MG63 (cell line): ENCODE measurements around the gene TASP1. TPM values are rescaled to one million over a fixed set of nuclear protein-coding genes. Genes with fewer than 3 reads are reported as not detected.
"Not testable (repeated sequence)": the region's sequence is repeated elsewhere in the genome, so short reads cannot be mapped to it uniquely, and the experiment has no call there.

Experiments used
- DNase-seq: peaks from one replicate; pipeline ENCODE4 v3.0.0-alpha.2; 2020
- H3K27me3 ChIP-seq: fragments of 250-450 bp; sonication (Bioruptor Pico); 2 replicates; pipeline ENCODE4 v1.5.1; 2020; ENCODE audit warnings: mild to moderate bottlenecking, moderate library complexity
- H3K36me3 ChIP-seq: fragments of 250-450 bp; sonication (Bioruptor Pico); 2 replicates; pipeline ENCODE4 v1.5.1; 2020; ENCODE audit warnings: mild to moderate bottlenecking, moderate library complexity
- H3K4me3 ChIP-seq: fragments of 250-450 bp; sonication (Bioruptor Pico); 2 replicates; pipeline ENCODE4 v1.5.1; 2020; ENCODE audit warnings: mild to moderate bottlenecking, moderate library complexity
- H3K9me3 ChIP-seq: fragments of 250-450 bp; sonication (Bioruptor Pico); 2 replicates; pipeline ENCODE4 v1.5.1; 2020; ENCODE audit warnings: mild to moderate bottlenecking, moderate library complexity
- total RNA-seq: library from RNA; depleted of rRNA; stranded (reverse); fragments of >200 nt; shearing (Covaris generic); gene quantifications from 2 replicates; pipeline ENCODE4 v1.2.3, GENCODE V29; 2014; ENCODE audit warnings: low replicate concordance

Gene TASP1
- total RNA-seq, 1 experiment from 2014 or later, result 8.3 TPM

DNA sequence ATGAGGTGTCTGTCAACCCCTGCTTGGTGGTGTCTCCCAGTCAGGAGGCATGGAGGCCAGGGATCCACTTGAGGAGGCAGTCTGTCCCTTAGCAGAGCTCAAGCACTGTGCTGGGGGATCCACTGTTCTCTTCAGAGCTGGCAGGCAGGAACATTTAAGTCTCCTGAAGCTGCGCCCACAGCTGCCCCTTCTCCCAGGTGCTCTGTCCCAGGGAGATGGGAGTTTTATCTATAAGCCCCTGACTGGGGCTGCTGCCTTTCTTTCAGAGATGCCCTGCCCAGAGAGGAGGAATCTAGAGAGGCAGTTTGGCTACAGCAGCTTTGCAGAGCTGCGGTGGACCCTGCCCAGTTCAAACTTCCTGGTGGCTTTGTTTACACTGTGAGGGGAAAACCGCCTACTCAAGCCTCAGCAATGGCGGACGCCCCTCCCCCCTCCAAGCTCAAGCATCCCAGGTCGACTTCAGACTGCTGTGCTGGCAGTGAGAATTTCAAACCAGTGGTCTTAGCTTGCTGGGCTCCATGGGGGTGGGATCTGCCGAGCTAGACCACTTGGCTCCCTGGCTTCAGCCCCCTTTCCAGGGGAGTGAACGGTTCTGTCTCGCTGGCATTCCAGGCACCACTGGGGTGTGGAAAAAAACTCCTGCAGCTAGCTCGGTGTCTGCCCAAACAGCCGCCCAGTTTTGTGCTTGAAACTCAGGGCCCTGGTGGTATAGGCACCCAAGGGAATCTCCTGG is 258.1 kb downstream of the TASP1 start:
- H3K27me3 ChIP-seq, H3K4me3 ChIP-seq, DNase-seq, H3K36me3 ChIP-seq: not testable (repeated sequence)
- peaks cover 22% of the 10 kb centered on the region for H3K9me3 ChIP-seq

DNA sequence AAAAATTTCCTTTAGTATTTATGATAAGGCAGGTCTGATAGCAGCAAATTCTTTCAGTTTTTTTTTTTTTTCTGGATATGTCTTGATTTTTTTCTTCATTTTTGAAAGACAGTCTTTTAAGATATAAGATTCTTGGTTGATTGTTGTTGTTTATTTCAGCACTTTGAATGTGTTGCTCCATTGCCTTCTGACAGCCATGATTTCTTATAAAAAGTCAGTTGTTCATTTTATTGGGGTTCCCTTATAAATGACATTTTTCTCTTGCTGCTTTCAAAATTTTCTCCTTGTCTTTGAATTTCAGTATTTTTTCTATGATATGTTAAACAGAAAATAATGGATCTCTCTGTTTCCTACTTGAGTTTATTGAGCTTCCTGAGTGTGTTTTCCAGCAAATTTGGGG is 265.3 kb downstream of the TASP1 start:
- Histone ChIP-seq H3K36me3 (no peaks in the 10 kb centered on the region), H3K4me3 (no peak overlapping the region), H3K9me3 (peaks cover 21% of the 10 kb centered on the region), H3K27me3 (no peaks in the 10 kb centered on the region)
- no peak for DNase-seq

DNA sequence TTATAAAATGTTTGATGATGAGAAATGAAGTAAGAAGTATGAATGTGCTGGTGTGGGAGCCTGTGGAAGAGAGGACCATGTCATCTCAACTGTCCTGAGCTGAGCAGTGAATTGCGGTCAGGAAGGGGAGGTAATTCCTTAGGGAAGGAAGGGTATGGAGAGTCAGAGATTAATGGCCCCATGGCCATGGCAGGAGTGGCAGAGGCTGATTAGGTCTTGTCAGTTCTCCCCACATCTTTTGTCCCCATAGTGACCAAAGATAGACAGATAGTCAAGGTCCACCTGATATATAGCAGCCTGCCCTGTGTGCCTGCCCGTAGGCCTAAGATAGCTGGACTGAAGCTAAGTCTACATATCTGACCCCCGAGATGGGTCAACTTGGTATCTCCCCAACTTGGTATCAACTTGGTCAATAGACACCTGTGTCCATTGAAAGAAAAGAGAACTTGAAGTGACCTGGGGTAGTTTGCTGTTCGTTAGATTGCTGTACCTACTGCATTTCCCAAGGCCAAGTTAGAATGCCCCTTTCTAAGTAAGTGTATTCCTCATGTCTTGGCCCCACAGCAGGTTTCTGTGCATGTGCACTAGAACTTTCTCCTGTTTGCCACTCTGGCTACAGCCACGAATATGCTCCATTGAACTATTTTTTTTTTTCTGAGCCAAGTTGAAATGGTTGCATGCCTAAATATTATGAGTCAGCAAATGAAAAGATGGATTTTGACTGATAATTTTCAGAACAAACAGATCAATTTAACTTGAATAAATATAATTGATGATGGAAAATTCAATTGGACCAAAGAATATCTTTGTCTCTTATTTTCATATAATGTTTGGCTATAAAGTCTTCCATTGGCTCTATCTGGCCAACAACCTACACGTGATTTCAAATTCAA is 274.2 kb downstream of the TASP1 start:
- Histone ChIP-seq H3K4me3 (no peak overlapping the region), H3K9me3 (no peaks in the 10 kb centered on the region), H3K36me3 (no peaks in the 10 kb centered on the region), H3K27me3 (no peaks in the 10 kb centered on the region)
- DNase-seq, result no peak

DNA sequence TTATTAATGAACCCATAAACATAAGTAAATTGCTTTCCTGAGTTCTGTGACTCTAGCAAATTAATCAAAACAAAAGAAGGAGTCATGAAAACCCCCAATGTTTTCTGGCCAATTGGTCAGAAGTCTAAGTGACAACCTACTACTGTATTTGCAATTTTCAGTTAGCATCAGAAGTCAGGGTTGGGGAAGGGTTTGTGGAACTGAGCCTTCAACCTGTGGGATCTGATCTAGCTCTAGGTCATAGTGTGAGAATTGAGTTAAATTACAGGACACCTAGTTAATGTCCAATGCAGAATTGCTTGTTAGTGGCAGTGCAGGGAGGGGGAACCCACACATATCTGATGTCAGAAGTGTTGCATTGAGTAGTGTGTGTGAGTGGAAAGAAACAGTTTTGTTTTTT is 275.3 kb downstream of the TASP1 start:
- Histone ChIP-seq H3K4me3 (no peak overlapping the region), H3K9me3 (no peaks in the 10 kb centered on the region), H3K27me3 (no peaks in the 10 kb centered on the region), H3K36me3 (no peaks in the 10 kb centered on the region)
- DNase-seq, result no peak

DNA sequence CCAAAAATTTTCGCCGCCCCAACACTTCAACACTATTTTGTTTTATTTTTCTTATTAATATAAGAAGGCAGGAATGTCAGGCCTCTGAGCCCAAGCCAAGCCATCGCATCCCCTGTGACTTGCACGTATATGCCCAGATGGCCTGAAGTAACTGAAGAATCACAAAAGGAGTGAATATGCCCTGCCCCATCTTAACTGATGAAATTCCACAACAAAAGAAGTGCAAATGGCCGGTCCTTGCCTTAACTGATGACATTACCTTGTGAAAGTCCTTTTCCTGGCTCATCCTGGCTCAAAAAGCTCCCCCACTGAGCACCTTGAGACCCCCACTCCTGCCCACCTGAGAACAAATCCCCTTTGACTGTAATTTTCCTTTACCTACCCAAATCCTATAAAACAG is 276.6 kb downstream of the TASP1 start:
- not testable (repeated sequence) for H3K9me3 ChIP-seq, H3K4me3 ChIP-seq, H3K27me3 ChIP-seq, H3K36me3 ChIP-seq, DNase-seq

DNA sequence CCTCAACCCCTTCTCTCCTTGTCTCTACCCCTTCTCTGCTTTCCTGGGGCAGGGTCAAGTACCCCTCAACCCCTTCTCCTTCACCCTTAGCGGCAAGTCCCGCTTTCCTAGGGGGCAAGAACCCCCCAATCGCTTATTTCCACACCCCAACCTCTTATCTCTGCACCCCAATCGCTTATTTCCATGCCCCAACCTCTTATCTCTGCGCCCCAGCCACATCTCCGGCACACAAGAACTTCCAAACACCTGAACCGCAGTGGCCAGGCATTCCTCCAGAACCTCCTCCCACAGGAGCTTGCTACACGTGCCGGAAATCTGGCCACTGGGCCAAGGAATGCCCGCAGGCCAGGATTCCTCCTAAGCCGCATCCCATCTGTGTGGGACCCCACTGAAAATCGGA is 279.8 kb downstream of the TASP1 start:
- H3K9me3 ChIP-seq, H3K4me3 ChIP-seq, H3K27me3 ChIP-seq, H3K36me3 ChIP-seq, DNase-seq: not testable (repeated sequence)

DNA sequence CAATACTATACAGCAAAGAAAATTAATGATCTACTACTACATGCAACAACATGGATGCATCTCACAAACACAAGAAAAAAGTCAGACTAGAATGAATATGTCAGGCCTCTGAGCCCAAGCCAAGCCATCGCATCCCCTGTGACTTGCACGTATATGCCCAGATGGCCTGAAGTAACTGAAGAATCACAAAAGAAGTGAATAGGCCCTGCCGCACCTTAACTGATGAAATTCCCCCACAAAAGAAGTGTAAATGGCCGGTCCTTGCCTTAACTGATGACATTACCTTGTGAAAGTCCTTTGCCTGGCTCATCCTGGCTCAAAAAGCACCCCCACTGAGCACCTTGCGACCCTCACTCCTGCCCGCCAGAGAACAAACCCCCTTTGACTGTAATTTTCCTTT is 280.9 kb downstream of the TASP1 start:
- not testable (repeated sequence) for H3K9me3 ChIP-seq, H3K27me3 ChIP-seq, H3K36me3 ChIP-seq, DNase-seq, H3K4me3 ChIP-seq

DNA sequence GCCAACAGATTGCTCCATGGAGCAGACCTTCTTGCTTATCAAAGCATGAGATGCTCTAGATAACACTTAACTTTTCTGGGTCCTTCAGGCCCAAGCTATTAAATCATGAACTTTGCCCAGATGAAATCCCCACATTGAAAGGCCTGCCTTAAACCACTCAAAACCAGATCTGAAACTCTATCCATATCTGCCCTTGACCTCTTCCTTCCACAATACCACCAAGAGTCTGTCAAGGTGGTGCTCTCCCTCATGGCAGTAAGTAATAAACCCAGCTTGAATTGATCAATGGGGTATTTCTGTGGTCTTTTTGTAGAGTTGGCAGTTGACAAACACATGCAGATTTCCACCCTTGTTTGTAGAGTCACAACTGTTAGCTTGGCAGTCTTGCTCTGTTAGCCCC is 282.1 kb downstream of the TASP1 start:
- Histone ChIP-seq H3K27me3 (no peaks in the 10 kb centered on the region), H3K9me3 (no peaks in the 10 kb centered on the region), H3K36me3 (no peaks in the 10 kb centered on the region), H3K4me3 (no peak overlapping the region)
- no peak for DNase-seq

DNA sequence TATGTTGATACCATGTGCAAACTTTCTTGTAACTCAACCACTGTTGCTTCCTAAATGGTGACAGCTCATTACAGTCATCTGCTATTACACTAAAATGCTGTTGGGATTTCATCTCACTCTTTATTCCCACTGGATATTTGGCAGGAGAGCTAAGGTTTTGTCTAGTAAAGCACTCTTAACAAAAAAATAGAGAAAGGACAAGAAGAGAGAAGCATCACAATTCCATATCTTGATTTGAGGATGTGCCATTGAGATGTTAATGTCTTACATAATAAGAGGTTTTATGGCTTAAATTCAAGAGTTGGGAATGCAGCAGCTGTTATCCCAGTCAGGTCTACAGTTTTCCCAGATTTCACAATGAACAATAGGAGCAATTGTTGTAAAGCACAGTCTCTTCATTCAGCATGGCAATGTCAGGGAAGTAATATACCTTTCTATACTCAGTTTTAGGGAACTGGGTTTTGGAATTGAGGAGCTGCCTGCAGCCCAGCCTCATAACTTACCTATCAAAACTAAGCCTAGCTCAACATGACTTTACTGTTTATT is 282.7 kb downstream of the TASP1 start:
- no peaks in the 10 kb centered on the region for H3K27me3 ChIP-seq
- H3K4me3 ChIP-seq, result no peak overlapping the region
- H3K9me3 ChIP-seq, result no peaks in the 10 kb centered on the region
- no peaks in the 10 kb centered on the region for H3K36me3 ChIP-seq
- DNase-seq, result no peak

DNA sequence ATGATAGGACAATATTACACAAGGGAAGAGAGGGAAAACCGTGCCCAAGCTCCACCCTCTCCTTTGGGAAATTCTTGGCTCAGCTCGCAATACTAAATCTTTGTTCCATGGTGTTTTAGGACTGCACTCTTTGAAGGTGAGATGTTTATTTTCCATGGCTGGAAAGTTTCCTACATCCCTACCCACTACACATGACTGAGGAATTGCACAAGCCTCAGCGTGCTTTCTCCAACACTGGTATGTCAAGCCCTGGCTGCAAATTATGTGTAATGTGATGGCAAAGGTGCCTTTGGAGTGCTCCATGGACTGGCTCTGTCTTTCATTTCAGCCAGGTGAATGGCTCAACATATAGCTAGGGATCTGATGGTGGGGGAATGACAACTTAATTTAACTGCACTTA is 283.3 kb downstream of the TASP1 start:
- Histone ChIP-seq H3K4me3 (no peak overlapping the region), H3K27me3 (no peaks in the 10 kb centered on the region), H3K36me3 (no peaks in the 10 kb centered on the region), H3K9me3 (no peaks in the 10 kb centered on the region)
- no peak for DNase-seq

DNA sequence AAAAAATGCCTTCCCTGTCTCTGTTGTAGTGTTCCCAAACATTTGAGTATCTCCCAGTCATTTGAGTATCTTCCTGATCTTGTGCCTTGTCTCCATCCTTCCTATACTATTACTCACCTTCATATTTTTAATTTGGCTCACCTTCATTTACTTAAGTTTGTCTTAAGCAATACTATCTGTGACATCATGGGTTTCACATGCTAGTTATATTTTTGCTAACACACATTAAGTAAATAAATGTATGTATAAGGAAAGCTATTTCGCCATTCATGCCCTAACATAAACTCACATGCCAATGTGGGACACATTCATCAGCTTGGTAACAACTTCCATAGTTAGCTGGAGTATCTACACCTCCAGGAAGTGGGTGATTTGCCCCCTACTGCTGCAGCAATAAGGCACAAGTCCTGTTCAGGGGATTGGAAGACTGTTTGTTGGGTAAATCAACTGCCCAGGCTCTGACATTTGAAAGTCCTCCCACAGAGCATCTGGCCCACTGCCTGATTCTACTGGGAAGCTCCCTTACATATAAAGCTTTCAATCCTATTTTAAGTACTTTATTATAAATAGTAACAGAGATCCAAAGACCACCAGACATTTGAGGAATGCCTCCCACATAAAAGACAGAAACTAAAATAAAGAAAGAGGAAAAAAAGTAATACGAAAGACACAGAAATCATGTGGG is 285.3 kb downstream of the TASP1 start:
- Histone ChIP-seq H3K9me3 (no peaks in the 10 kb centered on the region), H3K4me3 (no peak overlapping the region), H3K36me3 (no peaks in the 10 kb centered on the region), H3K27me3 (no peaks in the 10 kb centered on the region)
- no peak for DNase-seq

DNA sequence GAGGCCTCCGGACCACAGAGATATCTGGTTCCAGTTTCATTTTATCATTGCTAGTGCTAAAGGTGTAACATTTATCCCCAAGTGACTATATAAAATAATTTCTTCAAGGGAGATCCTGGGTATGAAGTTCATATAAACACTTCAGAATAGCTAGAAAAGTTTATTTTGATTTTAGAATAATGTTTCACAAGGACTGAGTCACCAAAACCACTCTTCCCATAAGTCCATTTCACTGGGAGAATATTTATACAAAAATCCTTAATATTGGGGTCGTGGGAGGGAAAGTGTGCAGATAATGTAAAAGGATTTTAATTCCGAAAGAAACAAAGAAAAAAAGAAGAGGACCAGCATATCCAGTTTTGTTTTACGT is 289.5 kb downstream of the TASP1 start:
- peak overlapping the region; percentile 13 for H3K4me3 ChIP-seq
- no peak for DNase-seq
- no peaks in the 10 kb centered on the region for H3K9me3 ChIP-seq
- no peaks in the 10 kb centered on the region for H3K36me3 ChIP-seq
- no peaks in the 10 kb centered on the region for H3K27me3 ChIP-seq

DNA sequence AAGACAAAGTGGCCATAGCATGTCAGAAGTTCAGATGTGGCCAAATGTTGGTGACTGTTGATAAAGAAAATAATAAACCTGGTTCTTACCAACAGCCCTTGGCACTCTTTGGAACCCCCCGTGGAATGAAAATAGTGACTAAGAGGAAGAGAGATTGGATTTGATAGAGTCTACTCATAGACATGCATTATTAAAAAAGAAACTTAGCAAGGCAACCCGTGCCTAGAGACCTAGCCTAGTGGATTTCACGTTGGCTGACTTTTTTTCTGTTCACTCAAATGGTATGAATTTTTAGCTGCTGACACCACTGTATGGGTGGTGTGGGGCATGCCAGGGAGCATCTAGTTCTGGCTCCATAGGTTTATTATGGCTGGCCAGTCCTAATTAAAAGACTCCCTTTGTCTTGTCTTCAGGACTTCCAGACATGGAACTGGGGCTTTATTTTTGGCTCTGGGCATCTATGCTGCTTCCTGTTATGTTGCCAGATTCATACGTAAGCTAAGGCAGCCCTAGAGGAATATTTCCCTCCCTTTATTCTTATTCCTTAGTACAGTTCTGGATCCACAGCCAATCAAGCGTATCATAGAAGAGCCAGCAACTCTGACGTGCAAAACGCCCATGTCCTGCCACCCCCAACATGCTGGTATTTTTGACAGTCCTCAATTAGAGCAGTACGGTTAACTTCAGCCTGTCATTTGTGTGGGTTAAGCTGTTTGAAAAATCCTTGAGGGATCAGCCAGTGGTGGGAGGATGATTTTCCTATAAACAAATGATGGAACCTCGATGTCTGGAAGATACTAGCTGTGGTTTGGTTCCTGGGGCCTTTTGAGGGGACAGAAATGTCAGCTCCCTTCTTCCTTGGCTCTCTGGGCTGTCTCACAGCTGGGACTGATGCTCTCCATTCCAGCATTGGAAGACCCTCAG is 290.2 kb downstream of the TASP1 start:
- H3K36me3 ChIP-seq, result no peaks in the 10 kb centered on the region
- H3K4me3 ChIP-seq, result peak overlapping the region; percentile 13
- no peaks in the 10 kb centered on the region for H3K9me3 ChIP-seq
- no peaks in the 10 kb centered on the region for H3K27me3 ChIP-seq
- DNase-seq, result peak; percentile 90

DNA sequence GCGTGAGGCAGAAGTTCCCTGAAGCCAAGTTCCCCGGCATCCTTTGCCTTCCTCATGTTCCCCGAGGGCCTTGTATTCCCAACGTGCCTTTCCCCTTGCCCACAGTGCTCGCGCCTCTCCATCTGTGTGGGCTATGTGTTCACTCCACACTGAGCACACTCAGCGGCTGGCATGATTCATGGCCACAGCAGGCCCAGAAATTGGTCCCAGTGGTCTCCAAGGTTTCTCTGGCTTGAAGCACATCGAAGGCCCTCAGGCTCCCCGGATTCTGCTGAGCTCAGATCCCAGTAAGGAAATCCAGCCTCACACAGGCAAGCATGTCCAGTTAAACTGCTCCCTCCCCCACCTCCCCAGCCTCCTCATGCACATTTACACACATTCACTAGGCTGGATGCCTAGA is 294.1 kb downstream of the TASP1 start:
- no peak overlapping the region for H3K4me3 ChIP-seq
- DNase-seq, result no peak
- H3K9me3 ChIP-seq, result no peaks in the 10 kb centered on the region
- H3K27me3 ChIP-seq, result no peaks in the 10 kb centered on the region
- no peaks in the 10 kb centered on the region for H3K36me3 ChIP-seq

DNA sequence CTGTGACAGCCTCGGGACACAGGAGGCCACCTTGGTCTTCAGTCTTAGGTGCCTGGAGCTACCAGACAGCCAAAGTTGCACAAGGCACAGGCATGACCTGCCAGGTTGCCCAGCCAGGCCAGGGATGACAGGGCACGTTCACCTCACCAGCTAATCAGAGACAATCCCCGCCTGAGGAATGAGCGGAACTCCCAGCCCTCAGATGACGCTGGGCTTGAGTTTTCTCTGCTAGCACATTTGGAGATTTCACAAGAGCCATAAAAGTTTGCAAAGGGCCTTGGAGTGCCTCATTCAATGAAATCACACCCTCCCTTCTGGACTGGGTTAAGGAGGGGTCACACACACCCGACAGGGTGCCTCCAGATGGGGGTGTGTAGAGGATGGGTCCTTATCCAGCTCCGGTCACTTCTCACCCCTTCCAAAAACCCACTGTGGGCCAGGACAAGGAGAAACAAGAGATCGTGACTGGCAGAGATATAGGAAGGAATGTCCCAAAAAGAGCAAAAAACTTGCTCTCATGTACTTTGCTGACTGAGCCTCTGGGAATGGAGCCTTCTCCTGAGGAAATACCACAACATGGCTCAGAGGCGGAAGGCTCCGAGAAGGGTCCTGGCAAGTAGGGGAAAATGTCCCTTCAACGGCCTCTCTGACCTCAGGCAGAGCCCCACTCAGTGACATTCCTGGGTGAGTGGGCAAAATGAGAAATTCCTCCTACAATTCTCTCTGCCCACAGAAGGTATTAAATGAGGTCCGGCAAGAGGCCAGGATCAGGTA is 296.1 kb downstream of the TASP1 start:
- H3K27me3 ChIP-seq, result no peaks in the 10 kb centered on the region
- no peak overlapping the region for H3K4me3 ChIP-seq
- DNase-seq, result no peak
- no peaks in the 10 kb centered on the region for H3K36me3 ChIP-seq
- H3K9me3 ChIP-seq, result no peaks in the 10 kb centered on the region
